ENCODE results near the gene CCT4.
"Not testable (repeated sequence)": the region's sequence is repeated elsewhere in the genome, so short reads cannot be mapped to it uniquely, and the experiment has no call there.

The CCT4 gene

GRCh38 chr2:61920548-61920947, 32.1 kb upstream of the CCT4 start:
- FAIRE-seq, result no peak
- TF ChIP-seq POLR2AphosphoS5 (IDR thresholded peaks at IDR 0.05; ENCODE audit: low read depth, low read length) (no peak), POLR2A (IDR thresholded peaks at IDR 0.05; ENCODE audit: low read depth, low read length) (no peak), PAX5 (IDR thresholded peaks at IDR 0.05; ENCODE audit: insufficient read depth, low read length, severe bottlenecking) (no peak), SPI1 (IDR thresholded peaks at IDR 0.05; ENCODE audit: low read depth, low read length) (no peak), TAF1 (IDR thresholded peaks at IDR 0.05; ENCODE audit: low read depth, low read length) (no peak), POU2F2 (IDR thresholded peaks at IDR 0.05; ENCODE audit: low read depth, low read length) (no peak)

GRCh38 chr2:61914794-61915193, 26.3 kb upstream of the CCT4 start:
- FAIRE-seq; DNase-seq (ENCODE audit: insufficient read length, low spot score): not testable (repeated sequence)

More at GRCh38 chr2:61920548-61920947, 32.1 kb upstream of the CCT4 start:
- DNase-seq (ENCODE audit: insufficient read length, low spot score), result no peak

GRCh38 chr2:61911510-61911909, 23.1 kb upstream of the CCT4 start:
- TF ChIP-seq TAF1 (IDR thresholded peaks at IDR 0.05; ENCODE audit: low read depth, low read length), result no peak
- TF ChIP-seq PAX5 (IDR thresholded peaks at IDR 0.05; ENCODE audit: insufficient read depth, low read length, severe bottlenecking), result no peak
- TF ChIP-seq POLR2AphosphoS5 (IDR thresholded peaks at IDR 0.05; ENCODE audit: low read depth, low read length), result no peak
- TF ChIP-seq POU2F2 (IDR thresholded peaks at IDR 0.05; ENCODE audit: low read depth, low read length), result no peak
- no peak for TF ChIP-seq SPI1 (IDR thresholded peaks at IDR 0.05; ENCODE audit: low read depth, low read length)
- no peak for TF ChIP-seq POLR2A (IDR thresholded peaks at IDR 0.05; ENCODE audit: low read depth, low read length)
- FAIRE-seq (no peak), DNase-seq (ENCODE audit: insufficient read length, low spot score) (no peak)

- FAIRE-seq (no peak), DNase-seq (ENCODE audit: insufficient read length, low spot score) (no peak)
- TF ChIP-seq POLR2A (IDR thresholded peaks at IDR 0.05; ENCODE audit: low read depth, low read length) (no peak), SPI1 (IDR thresholded peaks at IDR 0.05; ENCODE audit: low read depth, low read length) (no peak), PAX5 (IDR thresholded peaks at IDR 0.05; ENCODE audit: insufficient read depth, low read length, severe bottlenecking) (no peak), POU2F2 (IDR thresholded peaks at IDR 0.05; ENCODE audit: low read depth, low read length) (no peak), TAF1 (IDR thresholded peaks at IDR 0.05; ENCODE audit: low read depth, low read length) (no peak), POLR2AphosphoS5 (IDR thresholded peaks at IDR 0.05; ENCODE audit: low read depth, low read length) (no peak)
Observed at GRCh38 chr2:61910603-61911002, 22.1 kb upstream of the CCT4 start.

- no peak for DNase-seq (ENCODE audit: insufficient read length, low spot score)
- TF ChIP-seq PAX5 (IDR thresholded peaks at IDR 0.05; ENCODE audit: insufficient read depth, low read length, severe bottlenecking), result no peak
- no peak for TF ChIP-seq POLR2AphosphoS5 (IDR thresholded peaks at IDR 0.05; ENCODE audit: low read depth, low read length)
- no peak for TF ChIP-seq TAF1 (IDR thresholded peaks at IDR 0.05; ENCODE audit: low read depth, low read length)
- TF ChIP-seq SPI1 (IDR thresholded peaks at IDR 0.05; ENCODE audit: low read depth, low read length), result no peak
- TF ChIP-seq POLR2A (IDR thresholded peaks at IDR 0.05; ENCODE audit: low read depth, low read length), result no peak
- TF ChIP-seq POU2F2 (IDR thresholded peaks at IDR 0.05; ENCODE audit: low read depth, low read length), result no peak
- FAIRE-seq, result no peak
Observed at GRCh38 chr2:61909116-61909515, 20.7 kb upstream of the CCT4 start.

- no peak for TF ChIP-seq TAF1 (IDR thresholded peaks at IDR 0.05; ENCODE audit: low read depth, low read length)
- DNase-seq (ENCODE audit: insufficient read length, low spot score), result no peak
- FAIRE-seq, result no peak
Observed at GRCh38 chr2:61906186-61906470, 17.7 kb upstream of the CCT4 start.

- TF ChIP-seq TAF1 (IDR thresholded peaks at IDR 0.05; ENCODE audit: low read depth, low read length), result peak; percentile 97
- TF ChIP-seq PAX5 (IDR thresholded peaks at IDR 0.05; ENCODE audit: insufficient read depth, low read length, severe bottlenecking), result peak; percentile 56
- TF ChIP-seq POLR2AphosphoS5 (IDR thresholded peaks at IDR 0.05; ENCODE audit: low read depth, low read length), result peak; percentile 81
- peak; percentile 88 for TF ChIP-seq POU2F2 (IDR thresholded peaks at IDR 0.05; ENCODE audit: low read depth, low read length)
- peak; percentile 89 for TF ChIP-seq POLR2A (IDR thresholded peaks at IDR 0.05; ENCODE audit: low read depth, low read length)
- no peak for TF ChIP-seq SPI1 (IDR thresholded peaks at IDR 0.05; ENCODE audit: low read depth, low read length)
- peak; percentile 91 for FAIRE-seq
- peak; percentile 56 for DNase-seq (ENCODE audit: insufficient read length, low spot score)
Observed at GRCh38 chr2:61905372-61906185, 17.1 kb upstream of the CCT4 start, which contains the start of gene COMMD1. TSS of gene COMMD1 (plus strand) at chr2:61905674. CDS start at chr2:61905679, 5 bp downstream.

GRCh38 chr2:61900281-61900680, 11.8 kb upstream of the CCT4 start:
- DNase-seq (ENCODE audit: insufficient read length, low spot score) (no peak), FAIRE-seq (no peak)
- TF ChIP-seq POLR2AphosphoS5 (IDR thresholded peaks at IDR 0.05; ENCODE audit: low read depth, low read length), result no peak
- no peak for TF ChIP-seq PAX5 (IDR thresholded peaks at IDR 0.05; ENCODE audit: insufficient read depth, low read length, severe bottlenecking)
- TF ChIP-seq TAF1 (IDR thresholded peaks at IDR 0.05; ENCODE audit: low read depth, low read length), result no peak
- no peak for TF ChIP-seq POU2F2 (IDR thresholded peaks at IDR 0.05; ENCODE audit: low read depth, low read length)
- no peak for TF ChIP-seq POLR2A (IDR thresholded peaks at IDR 0.05; ENCODE audit: low read depth, low read length)
- no peak for TF ChIP-seq SPI1 (IDR thresholded peaks at IDR 0.05; ENCODE audit: low read depth, low read length)

GRCh38 chr2:61898810-61899209, 10.4 kb upstream of the CCT4 start:
- peak; percentile 20 for FAIRE-seq
- DNase-seq (ENCODE audit: insufficient read length, low spot score), result no peak
- no peak for TF ChIP-seq PAX5 (IDR thresholded peaks at IDR 0.05; ENCODE audit: insufficient read depth, low read length, severe bottlenecking)
- TF ChIP-seq POLR2AphosphoS5 (IDR thresholded peaks at IDR 0.05; ENCODE audit: low read depth, low read length), result no peak
- TF ChIP-seq POLR2A (IDR thresholded peaks at IDR 0.05; ENCODE audit: low read depth, low read length), result no peak
- TF ChIP-seq SPI1 (IDR thresholded peaks at IDR 0.05; ENCODE audit: low read depth, low read length), result no peak
- no peak for TF ChIP-seq TAF1 (IDR thresholded peaks at IDR 0.05; ENCODE audit: low read depth, low read length)
- no peak for TF ChIP-seq POU2F2 (IDR thresholded peaks at IDR 0.05; ENCODE audit: low read depth, low read length)

- DNase-seq (ENCODE audit: insufficient read length, low spot score), result no peak
- TF ChIP-seq POLR2A (IDR thresholded peaks at IDR 0.05; ENCODE audit: low read depth, low read length) (no peak), POU2F2 (IDR thresholded peaks at IDR 0.05; ENCODE audit: low read depth, low read length) (no peak), POLR2AphosphoS5 (IDR thresholded peaks at IDR 0.05; ENCODE audit: low read depth, low read length) (no peak), PAX5 (IDR thresholded peaks at IDR 0.05; ENCODE audit: insufficient read depth, low read length, severe bottlenecking) (no peak), TAF1 (IDR thresholded peaks at IDR 0.05; ENCODE audit: low read depth, low read length) (no peak), SPI1 (IDR thresholded peaks at IDR 0.05; ENCODE audit: low read depth, low read length) (no peak)
- FAIRE-seq, result no peak
Observed at GRCh38 chr2:61887717-61888266, 664 bp downstream of the CCT4 start.

Measured in GM12891 (cell line).